OCI-LY3 (cell line): Measurements from ENCODE around the gene PLPP2.

ENCODE experiments used
- EZH2phosphoT487 ChIP-seq: fragments of 200-600 bp; shearing (Covaris generic); IDR thresholded peaks from 2 replicates; pipeline ENCODE4 v1.6.1; 2018; ENCODE audit warnings: antibody characterized with exemption, mixed run types, low read depth
- TF ChIP-seq, protein P1 (sequence below): fragments of 200-600, 300-600 bp; sonication (generic); IDR thresholded peaks from 2 replicates; pipeline ENCODE4 v1.5.1; 2014; ENCODE audit warnings: antibody characterized with exemption, low read length, low read depth

DNA sequence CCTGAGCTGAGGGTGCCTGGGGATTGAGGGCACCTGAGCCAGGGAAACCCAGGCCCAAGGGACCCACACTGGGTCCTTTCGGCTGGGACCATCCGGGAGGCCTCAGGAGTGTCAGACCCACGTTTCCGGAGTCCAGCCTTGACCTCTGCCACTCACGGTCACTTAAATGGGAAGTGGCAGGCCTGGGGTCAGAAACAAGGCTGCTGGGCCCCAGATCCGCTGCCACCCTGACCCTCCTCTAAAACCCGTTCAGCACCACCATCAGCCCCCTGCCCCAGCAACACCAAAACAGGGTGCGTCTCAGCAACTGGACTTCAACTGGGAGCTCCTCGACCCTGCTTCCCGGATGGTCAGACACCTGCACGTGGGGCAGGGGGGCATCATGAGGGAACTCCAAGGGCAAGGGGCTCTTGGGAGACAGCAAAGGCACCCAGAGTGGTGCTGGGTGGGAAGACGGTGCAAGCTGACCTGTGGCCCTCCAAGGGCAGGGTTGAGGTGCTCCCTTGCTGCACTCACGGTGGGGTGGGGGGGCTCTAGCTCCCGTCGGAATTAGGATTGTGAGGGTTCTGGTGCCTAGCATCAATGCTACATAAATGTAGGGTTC, 1.2 kb upstream of the PLPP2 start:
- TF ChIP-seq, protein P1, sequence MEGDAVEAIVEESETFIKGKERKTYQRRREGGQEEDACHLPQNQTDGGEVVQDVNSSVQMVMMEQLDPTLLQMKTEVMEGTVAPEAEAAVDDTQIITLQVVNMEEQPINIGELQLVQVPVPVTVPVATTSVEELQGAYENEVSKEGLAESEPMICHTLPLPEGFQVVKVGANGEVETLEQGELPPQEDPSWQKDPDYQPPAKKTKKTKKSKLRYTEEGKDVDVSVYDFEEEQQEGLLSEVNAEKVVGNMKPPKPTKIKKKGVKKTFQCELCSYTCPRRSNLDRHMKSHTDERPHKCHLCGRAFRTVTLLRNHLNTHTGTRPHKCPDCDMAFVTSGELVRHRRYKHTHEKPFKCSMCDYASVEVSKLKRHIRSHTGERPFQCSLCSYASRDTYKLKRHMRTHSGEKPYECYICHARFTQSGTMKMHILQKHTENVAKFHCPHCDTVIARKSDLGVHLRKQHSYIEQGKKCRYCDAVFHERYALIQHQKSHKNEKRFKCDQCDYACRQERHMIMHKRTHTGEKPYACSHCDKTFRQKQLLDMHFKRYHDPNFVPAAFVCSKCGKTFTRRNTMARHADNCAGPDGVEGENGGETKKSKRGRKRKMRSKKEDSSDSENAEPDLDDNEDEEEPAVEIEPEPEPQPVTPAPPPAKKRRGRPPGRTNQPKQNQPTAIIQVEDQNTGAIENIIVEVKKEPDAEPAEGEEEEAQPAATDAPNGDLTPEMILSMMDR: no peak
- TF ChIP-seq EZH2phosphoT487: no peak
